Transverse colon (tissue), 4 donors: Measurements from ENCODE around the gene TOMM40L. TPM values are rescaled to one million over a fixed set of nuclear protein-coding genes. Genes with fewer than 3 reads are reported as not detected.
A peak's percentile ranks its signal among the peaks of the same experiment; 100 is the strongest.

Experiments used
- DNase-seq: peaks from one replicate; pipeline ENCODE4 v3.0.0-alpha.2; 2019
- H3K27ac ChIP-seq, 4 donors: fragments of 200-600 bp; sonication (generic); 2 replicates each; pipeline ENCODE4 v1.5.1; 2016 to 2018; ENCODE audit warnings: inconsistent platforms in 4 of 4
- H3K27me3 ChIP-seq: fragments of 200-600 bp; sonication (generic); 2 replicates; pipeline ENCODE4 v1.5.1; 2017; ENCODE audit warnings: inconsistent platforms
- H3K36me3 ChIP-seq, 4 donors: fragments of 200-600 bp; sonication (generic); 2 replicates each; pipeline ENCODE4 v1.5.1; 2017 to 2019; ENCODE audit warnings: inconsistent platforms in 4 of 4
- H3K4me1 ChIP-seq, 4 donors: fragments of 200-600 bp; sonication (generic); 2 replicates each; pipeline ENCODE4 v1.5.1; 2017 to 2020; ENCODE audit warnings: inconsistent platforms in 4 of 4
- H3K4me3 ChIP-seq, 4 donors: fragments of 200-600 bp; sonication (generic); 1 replicate in 1 of 4; 2 replicates in 3 of 4; pipeline versions ENCODE4 v1.5.1 to v1.6.1; 2017 to 2019; ENCODE audit warnings: inconsistent platforms in 4 of 4
- H3K9me3 ChIP-seq, 2 donors: fragments of 200-600 bp; sonication (generic); 2 replicates each; pipeline ENCODE4 v1.5.1; 2017 to 2019; ENCODE audit warnings: inconsistent platforms in 2 of 2
- EP300 ChIP-seq: sonication (generic); formaldehyde crosslinking; IDR thresholded peaks from one replicate; pipeline ENCODE4 v1.6.1; 2017; ENCODE audit warnings: antibody characterized with exemption, low read depth
- POLR2A ChIP-seq: fragments of 450-650 bp; IDR thresholded peaks from one replicate; pipeline ENCODE4 v1.6.1; 2016; ENCODE audit warnings: antibody characterized with exemption, mild to moderate bottlenecking, moderate library complexity
- POLR2AphosphoS5 ChIP-seq, 3 donors: sonication (generic); formaldehyde crosslinking; IDR thresholded peaks; one replicate each; pipeline ENCODE4 v1.6.1; 2016; ENCODE audit warnings: antibody characterized with exemption in 3 of 3
- WGBS, 2 donors: methylation state at CpG; one replicate each; pipeline ENCODE4 v1.1.5; 2018; ENCODE audit warnings: low coverage in 1 of 2; 5-methylcytosine and 5-hydroxymethylcytosine counted together
- in situ Hi-C, 4 donors: fragments of 200-750 bp; cut with MboI; loops; one replicate each; pipeline versions ENCODE4 v1.15.0 to v1.15.1; 2017; ENCODE audit warnings: low sequenced_read_pairs in 3 of 4, low pct_ligation_motif_present in 1 of 4, low pct_unique_long_range_greater_than_20kb in 1 of 4
- intact Hi-C: fragments of 100-400 bp; cut with DNase I; formaldehyde crosslinking; loops from one replicate; pipeline ENCODE4 v1.15.1; 2023; ENCODE audit warnings: low total_unique reads
- total RNA-seq, 4 donors: library from RNA; depleted of rRNA; stranded (reverse); fragments of >200 nt; gene quantifications; one replicate each; pipeline ENCODE4 v1.1.0, GENCODE V29; 2016
- TF ChIP-seq, protein P1 (sequence below), 5 experiments: fragments of 200-600 bp in 3 of 5; fragments of 450-650 bp in 2 of 5; sonication (generic) in 3 of 5; IDR thresholded peaks; 1 replicate in 2 of 5; 2 replicates in 3 of 5; pipeline ENCODE4 v1.5.1; 2016 to 2017; ENCODE audit warnings: antibody characterized with exemption in 5 of 5, inconsistent platforms in 3 of 5, mild to moderate bottlenecking in 2 of 5, moderate library complexity in 1 of 5

The TOMM40L gene
- total RNA-seq, 4 donors from 2014 or later: 5.8 to 21.4 (median 12.6) TPM

GRCh38 chr1:161228032-161228431 lies 2.2 kb downstream of the TOMM40L start:
- Histone ChIP-seq H3K9me3 (no peaks in the 10 kb centered on the region), H3K27ac (peak overlapping the region in 3 of 4 donors; percentile 70 to 87 (median 82)), H3K4me1 (peaks cover 14 to 23% (median 20%) of the 10 kb centered on the region in 4 donors), H3K4me3 (no peak overlapping the region), H3K36me3 (peaks cover 0 to 11% (median 4%) of the 10 kb centered on the region in 4 donors), H3K27me3 (no peaks in the 10 kb centered on the region)
- DNase-seq: no peak
- 90 to 93% methylated on average over 3 to 7 of the region's 7 CpGs for WGBS, 2 donors
- intact Hi-C loops (no loop called here), in situ Hi-C loops (loop anchor here in 2 of 4 donors (10.0 kb wide), 2 partner anchors 147 to 157 kb away; no protein-coding TSS in a partner anchor)
- no peak for TF ChIP-seq POLR2AphosphoS5 (IDR thresholded peaks at IDR 0.05)
- TF ChIP-seq EP300: no peak
- no peak for TF ChIP-seq POLR2A
- TF ChIP-seq, protein P1, sequence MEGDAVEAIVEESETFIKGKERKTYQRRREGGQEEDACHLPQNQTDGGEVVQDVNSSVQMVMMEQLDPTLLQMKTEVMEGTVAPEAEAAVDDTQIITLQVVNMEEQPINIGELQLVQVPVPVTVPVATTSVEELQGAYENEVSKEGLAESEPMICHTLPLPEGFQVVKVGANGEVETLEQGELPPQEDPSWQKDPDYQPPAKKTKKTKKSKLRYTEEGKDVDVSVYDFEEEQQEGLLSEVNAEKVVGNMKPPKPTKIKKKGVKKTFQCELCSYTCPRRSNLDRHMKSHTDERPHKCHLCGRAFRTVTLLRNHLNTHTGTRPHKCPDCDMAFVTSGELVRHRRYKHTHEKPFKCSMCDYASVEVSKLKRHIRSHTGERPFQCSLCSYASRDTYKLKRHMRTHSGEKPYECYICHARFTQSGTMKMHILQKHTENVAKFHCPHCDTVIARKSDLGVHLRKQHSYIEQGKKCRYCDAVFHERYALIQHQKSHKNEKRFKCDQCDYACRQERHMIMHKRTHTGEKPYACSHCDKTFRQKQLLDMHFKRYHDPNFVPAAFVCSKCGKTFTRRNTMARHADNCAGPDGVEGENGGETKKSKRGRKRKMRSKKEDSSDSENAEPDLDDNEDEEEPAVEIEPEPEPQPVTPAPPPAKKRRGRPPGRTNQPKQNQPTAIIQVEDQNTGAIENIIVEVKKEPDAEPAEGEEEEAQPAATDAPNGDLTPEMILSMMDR (IDR thresholded peaks at IDR 0.05): no peak

DNA sequence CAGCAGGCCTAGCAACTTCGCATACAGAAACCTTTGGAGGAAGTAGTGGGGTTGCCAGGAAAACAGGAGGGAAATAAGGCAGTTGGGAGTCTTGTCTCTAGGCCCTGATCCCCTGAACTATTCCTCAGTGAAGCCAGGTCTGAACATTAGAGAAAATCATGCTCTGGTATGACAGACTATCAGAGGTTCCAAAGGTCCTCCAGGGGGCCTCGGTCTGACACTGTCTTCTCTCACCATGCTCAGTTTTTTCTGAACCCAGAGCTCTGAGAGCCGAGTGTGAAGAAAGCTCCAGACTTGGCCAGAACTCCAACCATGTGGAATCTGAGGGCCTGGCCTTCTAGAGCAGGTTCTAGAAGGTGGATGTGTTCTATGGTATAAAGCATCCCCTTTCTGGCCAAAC lies 4.0 kb downstream of the TOMM40L start:
- DNase-seq: no peak
- intact Hi-C loops (no loop called here), in situ Hi-C loops (loop anchor here in 3 of 4 donors (10.0 kb wide), 2 partner anchors 145 to 155 kb away; no protein-coding TSS in a partner anchor)
- peaks cover 0 to 11% (median 4%) of the 10 kb centered on the region in 4 donors for H3K36me3 ChIP-seq
- 57 to 60% methylated on average over 1 to 3 of the region's 3 CpGs for WGBS, 2 donors
- no peak overlapping the region for H3K4me3 ChIP-seq
- H3K4me1 ChIP-seq: peaks cover 14 to 23% (median 20%) of the 10 kb centered on the region in 4 donors
- H3K27me3 ChIP-seq: no peaks in the 10 kb centered on the region
- TF ChIP-seq POLR2A (no peak), EP300 (no peak)
- TF ChIP-seq, protein P1 (IDR thresholded peaks at IDR 0.05): no peak
- H3K27ac ChIP-seq: no peak overlapping the region
- no peaks in the 10 kb centered on the region for H3K9me3 ChIP-seq

- WGBS, 2 donors: 98% methylated on average over 7 of the region's 7 CpGs; no CpG with 5 or more reads in 1 of the 2 donors
- DNase-seq: no peak
- Histone ChIP-seq H3K27me3 (no peaks in the 10 kb centered on the region), H3K4me1 (peaks cover 11 to 17% (median 17%) of the 10 kb centered on the region in 4 donors), H3K27ac (no peak overlapping the region), H3K4me3 (no peak overlapping the region), H3K9me3 (no peaks in the 10 kb centered on the region), H3K36me3 (peaks cover 0 to 11% (median 4%) of the 10 kb centered on the region in 4 donors)
- intact Hi-C loops: no loop called here
- in situ Hi-C loops: loop anchor here in 1 of 4 donors (10.0 kb wide), 1 partner anchor 144 kb away; no protein-coding TSS in a partner anchor
- TF ChIP-seq, protein P1 (IDR thresholded peaks at IDR 0.05): no peak
- no peak for TF ChIP-seq POLR2AphosphoS5 (IDR thresholded peaks at IDR 0.05)
- TF ChIP-seq POLR2A: no peak
- TF ChIP-seq EP300: no peak
These were observed 4.9 kb downstream of the TOMM40L start for GRCh38 chr1:161230762-161231161.

DNA sequence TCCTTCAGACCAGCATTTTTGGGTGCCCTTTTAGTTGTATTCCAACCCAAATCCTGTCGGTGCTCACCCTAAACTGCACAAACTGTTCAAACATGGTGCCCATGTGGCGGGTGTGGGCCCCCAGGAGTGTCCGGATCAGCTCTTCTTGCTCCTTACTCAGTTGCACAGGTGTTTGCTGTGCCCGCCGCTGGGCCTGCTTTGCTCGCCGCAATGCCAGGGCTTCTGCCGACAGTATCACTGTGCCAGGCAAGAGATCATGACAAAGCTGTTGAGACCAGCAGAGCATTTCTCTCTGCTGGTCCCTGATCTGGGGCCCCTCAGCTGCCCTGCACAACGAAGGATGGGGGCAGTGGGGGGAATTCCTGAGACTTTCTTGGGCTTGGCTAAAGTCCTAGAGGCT lies 7.2 kb downstream of the TOMM40L start:
- no peak overlapping the region for H3K27ac ChIP-seq
- no peaks in the 10 kb centered on the region for H3K9me3 ChIP-seq
- H3K27me3 ChIP-seq: no peaks in the 10 kb centered on the region
- no peak for TF ChIP-seq EP300
- TF ChIP-seq, protein P1 (IDR thresholded peaks at IDR 0.05): no peak
- TF ChIP-seq POLR2AphosphoS5 (IDR thresholded peaks at IDR 0.05): no peak
- no peak for TF ChIP-seq POLR2A
- in situ Hi-C loops: loop anchor here in 1 of 4 donors (10.0 kb wide), 1 partner anchor 142 kb away; no protein-coding TSS in a partner anchor
- WGBS, 2 donors: 84% methylated on average over 9 of the region's 9 CpGs; no CpG with 5 or more reads in 1 of the 2 donors
- peaks cover 0 to 11% (median 4%) of the 10 kb centered on the region in 4 donors for H3K36me3 ChIP-seq
- H3K4me3 ChIP-seq: no peak overlapping the region
- intact Hi-C loops: no loop called here
- DNase-seq: no peak
- no peaks in the 10 kb centered on the region for H3K4me1 ChIP-seq
